CD4-positive, alpha-beta T cell treated with Interferon gamma for 1 hour (primary cell): ENCODE measurements around the gene IGLL1.
"Not testable (repeated sequence)": the region's sequence is repeated elsewhere in the genome, so short reads cannot be mapped to it uniquely, and the experiment has no call there.

ENCODE experiments used
- DNase-seq: peaks from one replicate; pipeline ENCODE4 v3.0.0-alpha.2; 2020

Gene IGLL1

DNA sequence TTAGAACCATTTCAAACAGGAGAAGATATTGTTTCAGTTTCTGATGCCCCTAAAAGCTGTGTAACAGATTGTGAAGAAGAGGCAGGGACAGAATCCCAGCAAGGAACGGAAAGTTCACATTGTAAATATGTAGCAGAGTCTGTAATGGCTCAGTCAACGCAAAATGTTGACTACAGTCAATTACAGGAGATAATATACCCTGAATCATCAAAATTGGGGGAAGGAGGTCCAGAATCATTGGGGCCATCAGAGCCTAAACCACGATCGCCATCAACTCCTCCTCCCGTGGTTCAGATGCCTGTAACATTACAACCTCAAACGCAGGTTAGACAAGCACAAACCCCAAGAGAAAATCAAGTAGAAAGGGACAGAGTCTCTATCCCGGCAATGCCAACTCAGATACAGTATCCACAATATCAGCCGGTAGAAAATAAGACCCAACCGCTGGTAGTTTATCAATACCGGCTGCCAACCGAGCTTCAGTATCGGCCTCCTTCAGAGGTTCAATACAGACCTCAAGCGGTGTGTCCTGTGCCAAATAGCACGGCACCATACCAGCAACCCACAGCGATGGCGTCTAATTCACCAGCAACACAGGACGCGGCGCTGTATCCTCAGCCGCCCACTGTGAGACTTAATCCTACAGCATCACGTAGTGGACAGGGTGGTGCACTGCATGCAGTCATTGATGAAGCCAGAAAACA is 40.8 kb downstream of the IGLL1 start:
- peak; percentile 76 for DNase-seq

DNA sequence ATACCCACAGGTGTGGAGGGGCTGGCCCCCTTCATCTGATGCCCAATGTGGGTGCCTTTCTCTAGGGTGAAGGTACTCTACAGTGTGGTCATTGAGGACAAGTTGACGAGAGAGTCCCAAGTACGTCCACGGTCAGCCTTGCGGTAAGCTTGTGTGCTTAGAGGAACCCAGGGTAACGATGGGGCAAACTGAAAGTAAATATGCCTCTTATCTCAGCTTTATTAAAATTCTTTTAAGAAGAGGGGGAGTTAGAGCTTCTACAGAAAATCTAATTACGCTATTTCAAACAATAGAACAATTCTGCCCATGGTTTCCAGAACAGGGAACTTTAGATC is 41.4 kb downstream of the IGLL1 start:
- not testable (repeated sequence) for DNase-seq

DNA sequence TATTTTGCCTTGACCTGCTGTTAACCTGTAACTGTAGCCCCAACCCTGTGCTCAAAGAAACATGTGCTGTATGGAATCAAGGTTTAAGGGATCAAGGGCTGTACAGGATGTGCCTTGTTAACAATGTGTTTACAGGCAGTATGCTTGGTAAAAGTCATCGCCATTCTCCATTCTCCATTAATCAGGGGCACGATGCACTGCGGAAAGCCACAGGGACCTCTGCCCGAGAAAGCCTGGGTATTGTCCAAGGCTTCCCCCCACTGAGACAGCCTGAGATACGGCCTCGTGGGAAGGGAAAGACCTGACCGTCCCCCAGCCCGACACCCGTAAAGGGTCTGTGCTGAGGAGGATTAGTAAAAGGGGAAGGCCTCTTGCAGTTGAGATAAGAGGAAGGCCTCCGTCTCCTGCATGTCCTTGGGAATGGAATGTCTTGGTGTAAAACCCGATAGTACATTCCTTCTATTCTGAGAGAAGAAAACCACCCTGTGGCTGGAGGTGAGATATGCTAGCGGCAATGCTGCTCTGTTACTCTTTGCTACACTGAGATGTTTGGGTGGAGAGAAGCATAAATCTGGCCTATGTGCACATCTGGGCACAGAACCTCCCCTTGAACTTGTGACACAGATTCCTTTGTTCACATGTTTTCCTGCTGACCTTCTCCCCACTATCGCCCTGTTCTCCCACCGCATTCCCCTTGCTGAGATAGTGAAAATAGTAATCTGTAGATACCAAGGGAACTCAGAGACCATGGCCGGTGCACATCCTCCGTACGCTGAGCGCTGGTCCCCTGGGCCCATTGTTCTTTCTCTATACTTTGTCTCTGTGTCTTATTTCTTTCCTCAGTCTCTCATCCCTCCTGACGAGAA is 42.0 kb downstream of the IGLL1 start:
- not testable (repeated sequence) for DNase-seq

DNA sequence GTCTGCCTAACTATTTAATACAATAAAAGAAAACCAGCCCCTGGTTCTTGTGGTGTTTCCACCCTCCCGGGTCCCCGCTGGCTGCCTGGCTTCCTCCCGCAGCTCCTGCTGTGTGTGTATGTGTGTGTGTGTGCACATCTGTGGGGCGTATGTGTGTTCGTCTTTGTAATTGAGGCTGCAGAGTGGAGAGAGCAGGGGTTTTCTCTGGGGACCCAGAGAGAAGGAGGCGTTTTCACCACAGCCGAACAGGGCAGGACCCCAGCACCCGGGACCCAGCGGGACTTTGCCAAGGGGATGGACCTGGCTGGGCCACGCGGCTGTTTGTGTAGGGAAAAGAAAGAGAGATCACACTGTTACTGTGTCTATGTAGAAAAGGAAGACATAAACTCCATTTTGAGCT is 42.7 kb downstream of the IGLL1 start:
- DNase-seq: no peak

DNA sequence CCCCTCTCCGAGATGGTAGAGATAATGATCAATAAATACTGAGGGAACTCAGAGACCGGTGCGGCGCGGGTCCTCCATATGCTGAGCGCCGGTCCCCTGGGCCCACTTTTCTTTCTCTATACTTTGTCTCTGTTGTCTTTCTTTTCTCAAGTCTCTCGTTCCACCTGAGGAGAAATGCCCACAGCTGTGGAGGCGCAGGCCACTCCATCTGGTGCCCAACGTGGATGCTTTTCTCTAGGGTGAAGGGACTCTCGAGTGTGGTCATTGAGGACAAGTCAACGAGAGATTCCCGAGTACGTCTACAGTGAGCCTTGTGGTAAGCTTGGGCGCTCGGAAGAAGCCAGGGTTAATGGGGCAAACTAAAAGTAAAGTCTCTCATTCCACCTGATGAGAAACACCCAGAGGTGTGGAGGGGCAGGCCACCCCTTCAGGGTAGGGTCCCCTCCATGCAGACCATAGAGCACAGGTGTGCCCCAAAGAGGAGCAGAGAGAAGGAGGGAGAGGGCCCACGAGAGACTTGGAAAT is 43.2 kb downstream of the IGLL1 start:
- DNase-seq: no peak

DNA sequence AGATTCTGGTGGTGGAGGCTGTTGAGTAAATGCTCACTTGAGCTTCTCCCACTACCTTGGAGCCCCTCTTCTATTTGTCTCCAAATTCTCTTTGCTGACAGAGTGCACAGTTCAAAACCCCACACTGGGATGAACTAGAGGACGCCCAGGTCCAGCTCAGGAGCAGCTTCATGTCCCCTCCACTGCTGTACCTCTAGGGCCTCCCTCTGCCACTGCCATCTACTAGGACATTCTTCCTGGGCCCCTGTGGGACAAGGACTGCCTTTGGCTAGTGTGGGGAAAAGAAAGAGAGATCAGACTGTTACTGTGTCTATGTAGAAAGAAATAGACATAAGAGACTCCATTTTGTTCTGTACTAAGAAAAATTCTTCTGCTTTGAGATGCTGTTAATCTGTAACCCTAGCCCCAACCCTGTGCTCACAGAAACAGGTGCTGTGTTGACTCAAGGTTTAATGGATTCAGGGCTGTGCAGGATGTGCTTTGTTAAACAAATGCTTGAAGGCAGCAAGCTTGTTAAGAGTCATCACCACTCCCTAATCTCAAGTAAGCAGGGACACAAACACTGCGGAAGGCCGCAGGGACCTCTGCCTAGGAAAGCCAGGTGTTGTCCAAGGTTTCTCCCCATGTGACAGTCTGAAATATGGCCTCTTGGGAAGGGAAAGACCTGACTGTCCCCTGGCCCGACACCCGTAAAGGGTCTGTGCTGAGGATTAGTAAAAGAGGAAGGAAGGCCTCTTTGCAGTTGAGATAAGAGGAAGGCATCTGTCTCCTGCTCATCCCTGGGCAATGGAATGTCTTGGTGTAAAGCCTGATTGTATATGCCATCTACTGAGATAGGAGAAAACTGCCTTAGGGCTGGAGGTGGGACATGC is 44.1 kb downstream of the IGLL1 start:
- not testable (repeated sequence) for DNase-seq

DNA sequence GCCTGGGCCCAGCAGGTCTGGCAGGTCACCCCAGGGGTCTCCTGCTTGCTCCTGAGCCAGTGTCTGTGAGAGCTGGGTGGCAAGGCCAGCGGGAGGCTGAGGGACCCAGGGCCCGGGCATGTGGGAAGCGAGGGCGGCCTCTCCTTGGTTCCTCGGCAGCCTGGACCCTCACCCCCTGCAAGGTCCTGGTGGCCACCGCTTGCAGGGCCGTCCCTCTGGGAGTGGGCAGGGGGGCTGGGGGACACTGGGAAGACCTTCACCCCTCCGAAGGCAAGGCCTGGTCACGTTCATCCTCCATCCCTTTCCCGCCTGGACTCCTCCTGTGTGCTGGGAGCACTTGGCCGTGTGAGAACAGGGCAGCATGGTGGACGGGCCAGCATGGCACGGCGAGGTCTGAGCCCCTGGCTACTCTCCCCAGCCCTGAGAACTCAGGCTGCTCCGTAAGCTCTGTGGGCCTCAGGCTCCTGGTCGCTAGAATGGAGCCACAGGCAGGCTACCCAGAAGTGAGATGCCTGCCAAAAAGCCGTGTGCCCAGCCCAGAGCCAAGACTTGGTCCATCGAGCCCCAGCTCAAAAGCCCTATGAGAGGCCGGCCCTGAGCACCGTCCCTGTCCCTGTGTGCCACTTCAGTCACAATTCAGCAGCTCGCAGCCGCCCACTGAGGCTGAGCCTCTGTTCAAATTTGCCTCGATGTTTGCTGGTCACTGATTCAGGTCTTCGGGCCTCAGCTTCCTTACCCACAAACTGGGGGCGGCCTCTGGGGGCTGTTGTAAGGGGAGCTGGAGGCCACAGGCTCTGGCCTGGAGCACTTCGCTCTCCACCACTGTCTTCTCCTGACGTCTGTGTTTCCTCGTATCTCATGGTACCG is 45.0 kb downstream of the IGLL1 start:
- no peak for DNase-seq

DNA sequence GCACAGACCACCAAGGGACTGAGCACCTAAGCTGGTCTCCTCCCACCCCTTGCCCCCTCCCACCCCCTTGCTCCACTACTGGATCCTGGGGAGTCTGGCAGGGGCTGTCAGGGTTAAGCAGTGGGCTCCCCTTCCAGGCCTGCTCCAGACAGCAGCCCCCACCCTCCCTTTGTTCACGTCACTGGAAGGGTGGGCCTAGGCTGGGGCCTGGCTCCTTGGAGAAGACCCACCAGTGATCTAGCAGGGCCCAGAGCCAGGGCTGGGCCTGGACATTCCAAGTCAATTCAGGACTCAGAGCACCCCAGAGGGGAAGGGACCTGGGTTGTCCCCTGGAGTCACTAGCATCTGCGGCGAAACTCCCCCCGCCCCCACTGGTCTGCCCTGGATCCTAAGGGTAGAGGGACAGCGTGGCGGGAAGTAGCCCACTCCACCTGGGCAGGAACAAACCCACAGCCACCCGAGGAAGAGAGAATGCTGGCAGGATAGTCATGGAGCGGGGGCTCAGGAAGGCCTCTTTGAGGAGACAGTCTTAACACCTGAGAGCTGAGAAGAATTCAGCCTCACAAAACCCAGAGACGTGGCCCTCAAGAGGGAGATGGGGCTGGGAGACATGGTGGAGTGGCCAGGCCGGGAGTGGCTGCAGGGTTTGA is 45.8 kb downstream of the IGLL1 start:
- no peak for DNase-seq

DNA sequence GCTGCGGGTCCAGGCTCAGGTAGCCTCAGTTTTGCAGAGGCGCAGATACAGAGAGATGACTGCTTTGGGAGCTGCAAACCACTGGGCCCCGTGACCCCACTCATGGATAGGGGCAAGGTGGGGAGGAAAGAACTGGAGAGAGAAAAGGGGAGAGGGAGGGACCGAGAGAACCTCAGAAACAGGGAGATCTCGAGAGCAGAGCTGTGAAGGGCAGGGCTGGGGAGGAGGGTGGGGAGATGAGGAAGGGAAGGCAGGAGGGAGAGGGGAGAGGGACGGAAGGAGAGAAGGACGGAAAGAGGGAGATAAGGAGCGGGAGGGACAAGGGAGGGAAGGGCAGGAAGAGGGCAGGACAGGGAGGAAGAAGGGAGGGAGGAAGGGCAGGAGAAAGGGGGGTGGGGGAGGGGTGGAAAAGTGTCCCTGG is 46.3 kb downstream of the IGLL1 start:
- DNase-seq: no peak

DNA sequence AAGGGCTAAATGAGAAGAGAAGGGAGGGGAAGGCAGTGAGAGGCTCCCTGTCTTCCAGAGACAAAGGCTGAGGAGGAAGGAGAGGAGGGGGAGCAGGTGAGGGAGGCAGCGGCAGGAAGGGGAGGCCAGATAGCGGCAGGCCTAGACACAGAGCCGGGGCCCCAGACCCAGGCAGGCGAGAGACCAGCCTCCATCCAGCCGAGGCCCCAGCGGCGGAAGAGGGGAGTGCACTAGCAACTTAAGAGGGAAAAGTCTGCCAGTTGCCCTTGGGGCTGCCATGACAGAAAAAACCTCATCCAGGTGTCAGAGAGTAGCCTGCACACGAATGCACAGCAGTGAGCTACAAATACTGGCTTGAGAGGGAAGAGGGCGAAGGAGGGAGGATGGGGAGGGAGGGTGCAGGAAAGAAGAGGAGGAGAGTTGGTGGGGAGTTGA is 46.7 kb downstream of the IGLL1 start:
- no peak for DNase-seq

DNA sequence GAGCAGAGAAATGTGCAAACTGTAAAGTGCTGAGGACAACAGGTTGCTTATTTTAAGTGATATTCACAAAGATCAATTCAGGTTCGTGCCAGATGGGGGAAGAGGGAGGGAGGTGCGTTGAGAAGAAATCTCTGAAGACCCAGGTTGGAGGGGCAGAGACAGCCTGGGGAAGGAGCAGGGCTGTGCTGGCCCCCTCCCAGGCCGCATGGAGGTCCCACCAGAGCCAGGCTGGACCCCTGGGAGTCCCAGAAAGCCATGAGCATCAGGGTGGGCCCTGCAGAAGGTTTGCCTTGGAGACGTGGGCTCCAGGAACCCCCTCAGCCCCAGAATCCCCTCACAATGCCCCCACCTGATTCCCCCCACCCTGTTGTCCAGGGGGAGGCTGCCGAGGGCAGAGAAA is 47.4 kb downstream of the IGLL1 start:
- no peak for DNase-seq

DNA sequence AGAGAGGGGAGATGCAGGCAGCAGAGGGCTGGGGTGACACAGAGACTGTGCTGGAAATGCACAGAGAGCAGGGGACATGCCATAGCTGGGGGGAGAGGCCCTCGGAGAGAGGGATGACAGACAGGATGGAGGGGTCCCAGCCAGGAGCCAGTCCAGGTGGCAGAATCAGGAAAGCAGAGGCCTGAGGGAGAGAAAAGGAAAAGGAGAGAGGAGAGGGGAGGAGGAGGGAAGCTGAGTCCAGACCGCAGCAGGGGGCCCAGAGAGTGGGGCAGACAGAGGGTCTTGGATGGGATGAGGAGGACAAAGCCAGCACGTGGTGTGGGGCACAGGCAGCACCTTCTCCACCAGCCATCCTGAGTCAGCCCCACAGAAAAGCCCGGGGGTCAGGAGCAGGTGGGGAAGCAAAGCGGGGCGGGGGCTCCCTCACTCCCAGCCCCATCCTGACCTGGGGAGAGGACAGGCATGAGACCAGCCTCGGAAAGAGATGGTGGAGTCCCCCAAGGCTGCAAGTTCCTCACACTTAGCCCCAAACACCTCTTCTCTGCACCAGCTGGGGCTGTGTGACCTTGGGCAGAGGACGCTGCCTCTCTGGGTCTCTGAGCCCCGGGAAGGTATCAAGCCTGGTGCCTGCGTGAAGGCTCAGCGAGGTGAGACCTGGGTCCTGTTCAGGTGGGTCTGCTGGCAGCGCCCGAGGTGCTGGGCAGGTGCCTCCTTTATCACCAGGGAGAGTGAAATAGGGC is 48.0 kb downstream of the IGLL1 start:
- DNase-seq: no peak

DNA sequence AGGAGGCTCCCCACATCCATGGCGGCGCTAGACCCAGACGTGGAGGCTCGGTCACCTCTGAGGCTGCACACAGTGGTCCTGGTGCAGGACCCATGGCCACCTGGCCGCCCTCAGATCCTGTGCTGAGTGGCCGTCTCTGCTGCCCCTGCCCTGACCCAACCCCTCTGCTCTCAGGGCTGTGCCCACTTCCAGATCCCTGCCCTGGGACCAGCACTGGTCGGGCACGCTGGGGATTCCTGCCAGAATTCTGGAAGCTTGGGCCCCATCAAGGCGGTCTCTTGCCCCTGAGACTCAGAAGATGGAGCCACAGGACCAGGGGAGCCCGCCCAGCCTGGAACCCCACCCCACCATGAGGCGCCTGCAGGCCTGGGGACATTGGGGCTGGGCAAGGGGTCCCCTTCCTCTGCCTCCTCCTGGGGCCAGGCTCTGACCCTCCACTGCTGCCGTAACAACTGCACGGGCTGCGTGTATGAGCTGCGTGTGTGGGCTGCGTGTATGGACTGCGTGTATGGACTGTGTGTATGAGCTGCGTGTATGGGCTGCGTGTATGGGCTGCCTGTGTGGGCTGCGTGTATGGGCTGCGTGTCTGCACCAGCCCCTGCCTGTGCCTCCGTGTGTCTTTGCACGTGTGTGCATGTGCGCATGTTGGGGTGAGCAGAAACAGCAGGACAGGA is 48.7 kb downstream of the IGLL1 start:
- DNase-seq: no peak

DNA sequence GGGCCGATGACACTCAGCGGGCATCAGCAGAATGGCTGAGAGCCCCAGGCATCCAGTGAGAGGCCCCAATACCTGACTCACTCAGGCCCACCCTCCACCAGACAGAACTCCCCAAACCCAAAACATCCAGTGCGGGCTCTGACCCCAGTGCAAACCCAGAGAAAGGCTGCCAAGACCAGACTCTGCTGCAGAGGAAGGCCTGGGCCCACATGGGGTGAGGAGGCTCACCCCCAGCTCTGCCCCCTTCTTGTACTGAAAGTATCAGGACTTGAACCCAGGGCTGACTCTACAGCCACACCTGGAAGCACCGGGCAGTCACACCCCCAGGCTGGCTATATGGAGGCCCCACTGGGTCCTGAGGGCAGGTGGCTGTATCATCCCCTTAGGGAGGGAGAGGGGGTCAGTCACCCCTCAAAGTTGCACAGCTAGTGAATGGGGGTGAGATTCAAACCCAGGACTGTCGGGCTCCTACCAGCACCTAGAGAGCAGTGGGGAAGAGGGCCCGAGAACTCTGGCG is 49.3 kb downstream of the IGLL1 start:
- no peak for DNase-seq

DNA sequence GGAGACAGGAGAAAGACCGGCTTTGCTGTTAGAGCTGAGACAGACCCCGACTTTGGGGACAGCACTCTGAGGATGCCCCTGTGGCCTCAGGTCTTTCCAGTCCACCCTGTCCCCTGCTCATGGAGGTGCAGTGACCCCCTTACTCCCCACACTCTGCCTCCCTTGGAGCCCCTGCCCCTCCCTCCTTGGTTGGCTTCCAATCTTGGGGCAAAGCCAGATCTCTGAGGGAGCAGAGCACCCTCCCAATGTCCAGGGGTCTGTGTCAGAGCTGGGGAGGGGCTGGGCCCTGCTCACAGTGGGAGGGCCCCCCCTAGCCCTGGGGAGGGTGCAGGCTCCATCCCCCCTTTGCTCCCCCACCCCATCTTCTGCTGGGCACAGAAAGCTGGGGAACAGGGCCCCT is 50.0 kb downstream of the IGLL1 start:
- no peak for DNase-seq

DNA sequence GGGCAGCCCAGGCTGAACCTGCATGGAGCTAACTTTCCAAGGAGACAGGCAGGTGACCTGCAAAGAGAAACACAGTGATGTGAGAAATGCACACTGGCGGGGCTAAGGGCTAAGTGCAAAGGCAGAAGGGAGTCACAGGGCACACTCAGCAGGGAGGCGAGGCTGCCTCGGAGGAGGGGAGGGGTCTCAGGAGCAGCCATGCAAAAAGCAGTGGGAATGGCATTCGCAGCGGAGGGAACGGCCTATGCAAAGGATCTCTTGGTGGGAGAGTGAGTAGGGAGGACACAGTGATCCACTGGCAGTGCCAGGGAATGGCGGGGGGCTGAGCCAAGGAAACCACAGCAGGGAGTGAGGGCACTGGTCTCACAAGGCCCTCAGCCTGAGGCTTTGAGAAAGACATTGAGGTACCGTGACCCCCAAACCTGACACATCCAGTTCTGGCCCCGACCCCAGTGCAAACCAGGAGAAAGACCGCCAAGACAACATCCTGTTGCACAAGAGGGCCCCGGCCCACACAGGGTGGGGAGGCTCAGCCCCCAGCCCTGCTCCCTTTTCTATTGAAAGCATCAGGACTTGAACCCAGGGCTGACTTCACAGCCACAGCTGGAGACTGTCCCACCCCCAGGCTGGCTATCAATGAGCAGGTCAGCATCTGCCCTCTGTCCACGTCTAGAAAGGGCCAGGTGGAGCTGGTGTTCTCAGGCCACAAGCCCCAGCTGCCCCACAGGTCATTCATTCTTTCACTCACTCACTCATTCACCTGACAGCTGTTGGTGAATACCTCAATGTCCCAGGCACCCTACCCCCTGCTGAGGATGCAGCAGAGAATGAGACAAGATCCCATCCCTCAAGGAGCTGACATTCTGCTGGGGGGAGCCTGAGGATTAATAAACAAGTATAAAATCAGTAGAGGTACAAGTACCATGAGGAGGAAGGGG is 50.7 kb downstream of the IGLL1 start:
- DNase-seq: no peak

DNA sequence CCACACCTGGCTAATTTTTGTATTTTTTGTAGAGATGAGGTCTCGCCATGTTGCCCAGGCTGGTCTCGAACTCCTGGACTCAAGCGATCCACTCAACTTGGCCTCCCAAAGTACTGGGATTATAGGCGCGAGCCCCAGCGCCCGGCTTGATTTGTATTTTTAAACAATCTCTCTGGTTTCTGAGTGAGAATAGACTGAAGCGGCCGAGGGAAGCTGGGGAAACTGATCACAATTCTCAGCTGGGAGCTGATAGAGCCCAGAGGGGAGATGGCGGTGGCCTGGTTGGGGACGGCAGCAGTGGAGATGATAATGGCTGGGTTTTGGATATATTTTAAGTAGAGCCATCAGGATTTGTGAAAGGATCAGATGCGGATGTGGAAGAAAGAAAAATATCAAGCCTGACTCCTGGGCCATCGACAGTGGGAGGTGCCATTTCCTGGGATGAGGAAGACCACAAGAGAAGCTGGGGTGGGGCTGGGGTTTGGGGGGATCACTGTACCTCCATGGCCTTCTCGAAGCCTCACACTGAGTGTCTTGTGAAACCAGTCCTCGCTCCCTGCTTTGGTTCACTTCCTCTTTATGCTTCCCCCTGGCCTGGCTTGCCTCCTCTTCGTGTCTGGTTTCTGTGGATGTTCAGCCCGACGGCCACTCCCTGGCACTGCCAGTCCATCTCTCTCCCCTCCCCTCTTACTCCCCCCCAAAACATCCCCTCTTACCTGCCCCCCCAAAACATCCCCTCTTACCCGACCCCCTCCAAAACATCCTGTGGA is 51.9 kb downstream of the IGLL1 start:
- DNase-seq: peak; percentile 28
